ENCODE measurements around the gene LRMDA. TPM values are rescaled to one million over a fixed set of nuclear protein-coding genes. Genes with fewer than 3 reads are reported as not detected.
"Not testable (repeated sequence)": the region's sequence is repeated elsewhere in the genome, so short reads cannot be mapped to it uniquely, and the experiment has no call there.

The LRMDA gene
- total and polyA plus RNA-seq, 2 donors from 2014 or later, result 23.2 to 48.6 TPM

- FAIRE-seq (no peak), DNase-seq (peak in 1 of 5 donors; percentile 7)
- no peaks in the 10 kb centered on the region for H3K27me3 ChIP-seq (ENCODE audit: control insufficient read depth, insufficient read depth, low read length)
- no peak overlapping the region for H3K4me3 ChIP-seq (ENCODE audit: low read length in 3 of 3)
- intact Hi-C loops (cut with DNase I), result no loop called here
- H3K9me3 ChIP-seq (ENCODE audit: control insufficient read depth in 2 of 3, insufficient read depth in 1 of 3, low read length in 3 of 3), result no peaks in the 10 kb centered on the region
- no peak overlapping the region for H3K27ac ChIP-seq (ENCODE audit: low read depth in 2 of 2, low read length in 2 of 2)
- no peak for TF ChIP-seq CTCF (IDR thresholded peaks at IDR 0.05; ENCODE audit: borderline replicate concordance, extremely low read depth, insufficient read depth)
- H3K9ac ChIP-seq (ENCODE audit: low read length in 3 of 3), result no peak overlapping the region
- H3K4me1 ChIP-seq (ENCODE audit: control insufficient read depth in 2 of 3, insufficient read depth in 2 of 3, low read depth in 1 of 3, low read length in 3 of 3), result no peaks in the 10 kb centered on the region
- no peaks in the 10 kb centered on the region for H3K36me3 ChIP-seq (ENCODE audit: control insufficient read depth in 2 of 3, insufficient read depth in 3 of 3, low read length in 3 of 3)
Measured at GRCh38 chr10:76581506-76582256, 1150.3 kb downstream of the LRMDA start.

- Histone ChIP-seq H3K27ac (ENCODE audit: low read depth in 2 of 2, low read length in 2 of 2) (no peak overlapping the region), H3K36me3 (ENCODE audit: control insufficient read depth in 2 of 3, insufficient read depth in 3 of 3, low read length in 3 of 3) (no peaks in the 10 kb centered on the region), H3K4me1 (ENCODE audit: control insufficient read depth in 2 of 3, insufficient read depth in 2 of 3, low read depth in 1 of 3, low read length in 3 of 3) (no peaks in the 10 kb centered on the region), H3K9ac (ENCODE audit: low read length in 3 of 3) (no peak overlapping the region), H3K27me3 (ENCODE audit: control insufficient read depth, insufficient read depth, low read length) (no peaks in the 10 kb centered on the region), H3K9me3 (ENCODE audit: control insufficient read depth in 2 of 3, insufficient read depth in 1 of 3, low read length in 3 of 3) (no peaks in the 10 kb centered on the region), H3K4me3 (ENCODE audit: low read length in 3 of 3) (no peak overlapping the region)
- TF ChIP-seq CTCF (IDR thresholded peaks at IDR 0.05; ENCODE audit: borderline replicate concordance, extremely low read depth, insufficient read depth), result no peak
- FAIRE-seq (no peak), DNase-seq (no peak)
- intact Hi-C loops (cut with DNase I), result no loop called here
Measured at GRCh38 chr10:76582531-76582930, 1151.1 kb downstream of the LRMDA start.

- DNase-seq (peak in 2 of 5 donors; percentile 70 to 76), FAIRE-seq (no peak)
- H3K4me1 ChIP-seq (ENCODE audit: control insufficient read depth in 2 of 3, insufficient read depth in 2 of 3, low read depth in 1 of 3, low read length in 3 of 3), result no peaks in the 10 kb centered on the region
- no peak for TF ChIP-seq CTCF (IDR thresholded peaks at IDR 0.05; ENCODE audit: borderline replicate concordance, extremely low read depth, insufficient read depth)
- no peak overlapping the region for H3K9ac ChIP-seq (ENCODE audit: low read length in 3 of 3)
- H3K27me3 ChIP-seq (ENCODE audit: control insufficient read depth, insufficient read depth, low read length), result no peaks in the 10 kb centered on the region
- no peak overlapping the region for H3K27ac ChIP-seq (ENCODE audit: low read depth in 2 of 2, low read length in 2 of 2)
- intact Hi-C loops (cut with DNase I), result no loop called here
- no peak overlapping the region for H3K4me3 ChIP-seq (ENCODE audit: low read length in 3 of 3)
- H3K9me3 ChIP-seq (ENCODE audit: control insufficient read depth in 2 of 3, insufficient read depth in 1 of 3, low read length in 3 of 3), result no peaks in the 10 kb centered on the region
- H3K36me3 ChIP-seq (ENCODE audit: control insufficient read depth in 2 of 3, insufficient read depth in 3 of 3, low read length in 3 of 3), result no peaks in the 10 kb centered on the region
Measured at GRCh38 chr10:76583711-76584161, 1152.3 kb downstream of the LRMDA start.

- H3K4me1 ChIP-seq (ENCODE audit: control insufficient read depth in 2 of 3, insufficient read depth in 2 of 3, low read depth in 1 of 3, low read length in 3 of 3); H3K27ac ChIP-seq (ENCODE audit: low read depth in 2 of 2, low read length in 2 of 2); H3K4me3 ChIP-seq (ENCODE audit: low read length in 3 of 3); H3K36me3 ChIP-seq (ENCODE audit: control insufficient read depth in 2 of 3, insufficient read depth in 3 of 3, low read length in 3 of 3); DNase-seq; H3K9ac ChIP-seq (ENCODE audit: low read length in 3 of 3); FAIRE-seq; H3K9me3 ChIP-seq (ENCODE audit: control insufficient read depth in 2 of 3, insufficient read depth in 1 of 3, low read length in 3 of 3); intact Hi-C loops (cut with DNase I); H3K27me3 ChIP-seq (ENCODE audit: control insufficient read depth, insufficient read depth, low read length): not testable (repeated sequence)
Measured at GRCh38 chr10:76584466-76584865, 1153.0 kb downstream of the LRMDA start.

Small RNAs within 50 kb of the gene (microRNA-seq; reads per million reads assigned to microRNA genes)
- not detected for gene MIR606

Other genes starting within 250 kb of the LRMDA start
- 128 TPM for gene VDAC2, start 220.8 kb upstream of the LRMDA start, total RNA-seq
- gene VDAC2, start 220.8 kb upstream of the LRMDA start, polyA plus RNA-seq (ENCODE audit: insufficient read depth, low read depth, low replicate concordance), result 211 TPM
- 26.6 TPM for gene COMTD1, start 195.7 kb upstream of the LRMDA start, total RNA-seq
- gene COMTD1, start 195.7 kb upstream of the LRMDA start, polyA plus RNA-seq (ENCODE audit: insufficient read depth, low read depth, low replicate concordance), result 65.3 TPM
- 34.7 TPM for gene ZNF503, start 29.9 kb upstream of the LRMDA start, total RNA-seq
- 45.8 TPM for gene ZNF503, start 29.9 kb upstream of the LRMDA start, polyA plus RNA-seq (ENCODE audit: insufficient read depth, low read depth, low replicate concordance)